ENCODE data around the gene TMEM200A.

TMEM200A gene

GRCh38 chr6:130377915-130378314 lies 12.1 kb downstream of the TMEM200A start:
- ATAC-seq = no peak
- DNase-seq = no peak

- no peak for DNase-seq
- no peak for ATAC-seq
Observed at GRCh38 chr6:130379223-130379622, 13.4 kb downstream of the TMEM200A start.

- ATAC-seq = no peak
- no peak for DNase-seq
Observed at GRCh38 chr6:130381012-130381411, 15.2 kb downstream of the TMEM200A start.

- peak; percentile 72 for ATAC-seq
- no peak for DNase-seq
Observed at GRCh38 chr6:130381459-130382380, 15.9 kb downstream of the TMEM200A start.

GRCh38 chr6:130382872-130383490 lies 17.2 kb downstream of the TMEM200A start:
- ATAC-seq = no peak
- no peak for DNase-seq

GRCh38 chr6:130385064-130385695 lies 19.4 kb downstream of the TMEM200A start:
- DNase-seq (no peak), ATAC-seq (no peak)

- no peak for DNase-seq
- ATAC-seq = no peak
Observed at GRCh38 chr6:130389142-130389541, 23.3 kb downstream of the TMEM200A start.

GRCh38 chr6:130390890-130391289 lies 25.1 kb downstream of the TMEM200A start:
- DNase-seq = no peak
- no peak for ATAC-seq

- DNase-seq (no peak), ATAC-seq (no peak)
Observed at GRCh38 chr6:130393306-130393705, 27.5 kb downstream of the TMEM200A start.

GRCh38 chr6:130394246-130394645 lies 28.4 kb downstream of the TMEM200A start:
- no peak for ATAC-seq
- no peak for DNase-seq

- DNase-seq (no peak), ATAC-seq (no peak)
Observed at GRCh38 chr6:130395164-130395563, 29.3 kb downstream of the TMEM200A start.

GRCh38 chr6:130396722-130397121 lies 30.9 kb downstream of the TMEM200A start:
- ATAC-seq = no peak
- DNase-seq = no peak

GRCh38 chr6:130405549-130405948 lies 39.7 kb downstream of the TMEM200A start:
- no peak for ATAC-seq
- DNase-seq = no peak

GRCh38 chr6:130407032-130407431 lies 41.2 kb downstream of the TMEM200A start:
- ATAC-seq (no peak), DNase-seq (no peak)

GRCh38 chr6:130409418-130410100 lies 43.7 kb downstream of the TMEM200A start:
- ATAC-seq (no peak), DNase-seq (no peak)

GRCh38 chr6:130411481-130411880 lies 45.7 kb downstream of the TMEM200A start:
- DNase-seq (no peak), ATAC-seq (no peak)

GRCh38 chr6:130412556-130413290 lies 46.9 kb downstream of the TMEM200A start:
- DNase-seq (no peak), ATAC-seq (no peak)

- ATAC-seq = no peak
- no peak for DNase-seq
Observed at GRCh38 chr6:130417951-130418350, 52.1 kb downstream of the TMEM200A start.

- ATAC-seq = no peak
- no peak for DNase-seq
Observed at GRCh38 chr6:130420911-130421310, 55.1 kb downstream of the TMEM200A start.

- no peak for DNase-seq
- no peak for ATAC-seq
Observed at GRCh38 chr6:130421585-130421984, 55.8 kb downstream of the TMEM200A start.

- no peak for ATAC-seq
- DNase-seq = no peak
Observed at GRCh38 chr6:130423044-130423443, 57.2 kb downstream of the TMEM200A start.

GRCh38 chr6:130424710-130425109 lies 58.9 kb downstream of the TMEM200A start:
- no peak for DNase-seq
- no peak for ATAC-seq

Measured in stimulated activated naive CD8-positive, alpha-beta T cell treated with anti-CD3 and anti-CD28 coated beads, Interleukin-15, Interleukin-2, amounts not matched to agents 100 U/mL and 50 U/mL, for 24 hours (primary cell).